Spleen (tissue), 7 donors: ENCODE measurements around the gene EPN3.

Experiments used
- POLR2A ChIP-seq, 3 donors: fragments of 450-650 bp; IDR thresholded peaks; one replicate each; pipeline ENCODE4 v1.5.1; 2017; ENCODE audit warnings: antibody characterized with exemption in 3 of 3, mild to moderate bottlenecking in 1 of 3
- TF ChIP-seq, protein P1 (sequence below), 11 experiments: fragments of 200-600 bp in 7 of 11; fragments of 450-650 bp in 4 of 11; sonication (generic) in 4 of 11; IDR thresholded peaks in 8 of 11; conservative IDR thresholded peaks in 3 of 11; 1 replicate in 7 of 11; 2 replicates in 4 of 11; pipeline versions ENCODE4 v1.4.0 to v1.8.0; 2016 to 2021; ENCODE audit warnings: antibody characterized with exemption in 11 of 11, inconsistent platforms in 4 of 11, mild to moderate bottlenecking in 1 of 11
- donor health status: DM: no; HTN: no; CAD: no; lungs with moderate emphysema.
- donor health status: DM: no; HTN: no; CAD: no.
- donor health status: DM: no; HTN: no; CAD: no.

DNA sequence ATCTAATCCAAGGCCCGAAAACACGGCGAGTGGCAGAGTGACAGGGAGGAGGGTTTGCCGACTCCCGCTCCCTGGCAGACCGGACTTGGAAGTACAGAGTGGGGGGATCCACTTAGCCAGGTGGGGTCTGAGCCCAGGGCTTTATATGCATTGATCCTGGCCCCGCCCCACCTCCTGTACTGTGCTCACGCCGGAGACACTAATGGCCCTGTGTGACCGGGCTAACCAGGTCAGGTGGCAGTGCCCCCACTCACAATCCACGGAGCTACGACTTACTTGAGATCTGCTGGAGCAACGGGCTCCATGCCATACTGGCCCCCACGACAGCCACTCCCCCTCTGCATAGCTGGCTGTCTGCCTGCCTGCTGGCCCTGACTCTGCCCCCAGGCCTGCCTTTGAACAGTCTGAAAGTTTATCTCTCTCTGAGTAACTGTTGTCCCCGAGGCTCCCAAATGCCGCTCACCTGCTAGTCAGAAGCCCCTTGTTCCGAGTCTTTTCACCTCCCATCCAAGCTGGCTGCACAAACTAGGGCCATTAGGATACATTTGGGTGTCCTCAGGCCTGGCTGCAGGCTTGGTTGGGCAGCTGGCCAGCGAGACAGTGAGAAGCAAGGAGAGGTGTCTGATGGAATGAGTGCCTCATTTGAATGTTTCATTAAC lies 56.0 kb downstream of the EPN3 start:
- TF ChIP-seq, protein P1, sequence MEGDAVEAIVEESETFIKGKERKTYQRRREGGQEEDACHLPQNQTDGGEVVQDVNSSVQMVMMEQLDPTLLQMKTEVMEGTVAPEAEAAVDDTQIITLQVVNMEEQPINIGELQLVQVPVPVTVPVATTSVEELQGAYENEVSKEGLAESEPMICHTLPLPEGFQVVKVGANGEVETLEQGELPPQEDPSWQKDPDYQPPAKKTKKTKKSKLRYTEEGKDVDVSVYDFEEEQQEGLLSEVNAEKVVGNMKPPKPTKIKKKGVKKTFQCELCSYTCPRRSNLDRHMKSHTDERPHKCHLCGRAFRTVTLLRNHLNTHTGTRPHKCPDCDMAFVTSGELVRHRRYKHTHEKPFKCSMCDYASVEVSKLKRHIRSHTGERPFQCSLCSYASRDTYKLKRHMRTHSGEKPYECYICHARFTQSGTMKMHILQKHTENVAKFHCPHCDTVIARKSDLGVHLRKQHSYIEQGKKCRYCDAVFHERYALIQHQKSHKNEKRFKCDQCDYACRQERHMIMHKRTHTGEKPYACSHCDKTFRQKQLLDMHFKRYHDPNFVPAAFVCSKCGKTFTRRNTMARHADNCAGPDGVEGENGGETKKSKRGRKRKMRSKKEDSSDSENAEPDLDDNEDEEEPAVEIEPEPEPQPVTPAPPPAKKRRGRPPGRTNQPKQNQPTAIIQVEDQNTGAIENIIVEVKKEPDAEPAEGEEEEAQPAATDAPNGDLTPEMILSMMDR (IDR thresholded peaks at IDR 0.05 in 8 of 11, conservative IDR thresholded peaks at IDR 0.05 in 3 of 11) = no peak
- TF ChIP-seq POLR2A (IDR thresholded peaks at IDR 0.05) = no peak
